Mesendoderm (in vitro differentiated cells): Measurements from ENCODE around the gene KCNMB3.

Experiments used
- DNase-seq: peaks from one replicate; pipeline ENCODE4 v3.0.0; 2013
- H2AK5ac ChIP-seq: 2 replicates; pipeline ENCODE4 v1.6.1; 2013; ENCODE audit warnings: low read length, inconsistent platforms
- H2BK120ac ChIP-seq: 2 replicates; pipeline ENCODE4 v1.6.1; 2013; ENCODE audit warnings: low read depth, mild to moderate bottlenecking, low read length, moderate library complexity, mixed read lengths
- H2BK15ac ChIP-seq: replicated peaks from 2 replicates; pipeline ENCODE4 v1.6.1; 2013; ENCODE audit warnings: low read depth, mild to moderate bottlenecking, moderate library complexity
- H2BK5ac ChIP-seq: 2 replicates; pipeline ENCODE4 v1.6.1; 2013; ENCODE audit warnings: low read length, inconsistent platforms
- H3K18ac ChIP-seq: 2 replicates; pipeline ENCODE4 v1.6.1; 2013; ENCODE audit warnings: mild to moderate bottlenecking, low read length, mixed read lengths
- H3K23ac ChIP-seq: one replicate; pipeline ENCODE4 v1.6.1; 2013; ENCODE audit warnings: low read length
- H3K27ac ChIP-seq: 2 replicates; pipeline ENCODE4 v1.5.1; 2013; ENCODE audit warnings: low read depth, mild to moderate bottlenecking, inconsistent platforms, low read length, moderate library complexity
- H3K27me3 ChIP-seq: 2 replicates; pipeline ENCODE4 v1.6.1; 2013; ENCODE audit warnings: low read length, control low read depth, mild to moderate bottlenecking, inconsistent platforms; ENCODE audit not compliant: insufficient read depth, poor library complexity
- H3K36me3 ChIP-seq: 2 replicates; pipeline ENCODE4 v1.6.1; 2013; ENCODE audit warnings: low read length, inconsistent platforms; ENCODE audit not compliant: control insufficient read depth, insufficient read depth
- H3K4ac ChIP-seq: one replicate; pipeline ENCODE4 v1.6.1; 2013; ENCODE audit warnings: low read depth, mild to moderate bottlenecking, low read length, moderate library complexity
- H3K4me1 ChIP-seq: 2 replicates; pipeline ENCODE4 v1.6.1; 2013; ENCODE audit warnings: low read depth, low read length, inconsistent platforms; ENCODE audit not compliant: control insufficient read depth
- H3K4me2 ChIP-seq: 2 replicates; pipeline ENCODE4 v1.6.1; 2013; ENCODE audit warnings: low read length
- H3K4me3 ChIP-seq: 2 replicates; pipeline ENCODE4 v1.5.1; 2013; ENCODE audit warnings: mild to moderate bottlenecking, low read length
- H3K56ac ChIP-seq: one replicate; pipeline ENCODE4 v1.6.1; 2013; ENCODE audit warnings: low read length
- H3K79me1 ChIP-seq: 2 replicates; pipeline ENCODE4 v1.6.1; 2013; ENCODE audit warnings: low read length, inconsistent platforms
- H3K79me2 ChIP-seq: 2 replicates; pipeline ENCODE4 v1.6.1; 2013; ENCODE audit warnings: mild to moderate bottlenecking, low read length; ENCODE audit not compliant: control insufficient read depth, insufficient read depth
- H3K9ac ChIP-seq: 2 replicates; pipeline ENCODE4 v1.6.1; 2013; ENCODE audit warnings: low read length, inconsistent platforms
- H4K5ac ChIP-seq: one replicate; pipeline ENCODE4 v1.6.1; 2013; ENCODE audit warnings: low read length
- H4K8ac ChIP-seq: one replicate; pipeline ENCODE4 v1.6.1; 2013; ENCODE audit warnings: low read depth, mild to moderate bottlenecking, control low read depth, low read length, moderate library complexity
- WGBS: extraction: QIAGEN DNeasy Blood & Tissue Kit; methylation state at CpG from one replicate; pipeline ENCODE4 v1.1.7; 2013; ENCODE audit warnings: low lambda C conversion rate, missing lambda C conversion rate; ENCODE audit not compliant: insufficient coverage; ENCODE audit errors: extremely low coverage; 5-methylcytosine and 5-hydroxymethylcytosine counted together

Gene KCNMB3

GRCh38 chr3:179289295-179289694 is 38.4 kb upstream of the KCNMB3 start:
- Histone ChIP-seq H3K27ac (no peak overlapping the region), H3K4me2 (no peak overlapping the region), H3K79me2 (no peaks in the 10 kb centered on the region), H2BK5ac (no peak overlapping the region), H2BK120ac (no peak overlapping the region), H3K36me3 (no peaks in the 10 kb centered on the region), H3K56ac (no peak overlapping the region), H3K4me3 (no peak overlapping the region), H3K9ac (no peak overlapping the region), H2BK15ac (no peak overlapping the region), H3K4ac (no peak overlapping the region), H4K8ac (no peak overlapping the region), H4K5ac (no peak overlapping the region), H3K4me1 (no peaks in the 10 kb centered on the region), H3K18ac (no peak overlapping the region), H3K23ac (no peak overlapping the region), H2AK5ac (no peak overlapping the region), H3K27me3 (no peaks in the 10 kb centered on the region), H3K79me1 (no peaks in the 10 kb centered on the region)
- WGBS: no CpG with 5 or more reads among the region's 3 CpGs
- no peak for DNase-seq

- H3K36me3 ChIP-seq: no peaks in the 10 kb centered on the region
- WGBS: no CpG with 5 or more reads among the region's 4 CpGs
- H3K4me2 ChIP-seq: no peak overlapping the region
- no peak overlapping the region for H3K56ac ChIP-seq
- no peak overlapping the region for H3K27ac ChIP-seq
- H3K18ac ChIP-seq: no peak overlapping the region
- H4K8ac ChIP-seq: no peak overlapping the region
- H3K79me2 ChIP-seq: no peaks in the 10 kb centered on the region
- H2BK5ac ChIP-seq: no peak overlapping the region
- no peak overlapping the region for H3K23ac ChIP-seq
- H3K4me1 ChIP-seq: no peaks in the 10 kb centered on the region
- H3K9ac ChIP-seq: no peak overlapping the region
- no peak overlapping the region for H2AK5ac ChIP-seq
- H3K4me3 ChIP-seq: no peak overlapping the region
- no peak overlapping the region for H4K5ac ChIP-seq
- no peak overlapping the region for H3K4ac ChIP-seq
- H2BK120ac ChIP-seq: no peak overlapping the region
- H2BK15ac ChIP-seq: no peak overlapping the region
- peak; percentile 62 for DNase-seq
- no peaks in the 10 kb centered on the region for H3K27me3 ChIP-seq
- H3K79me1 ChIP-seq: no peaks in the 10 kb centered on the region
These were observed 37.9 kb upstream of the KCNMB3 start for GRCh38 chr3:179288845-179289244.

- Histone ChIP-seq H3K56ac (no peak overlapping the region), H3K23ac (no peak overlapping the region), H3K79me2 (no peaks in the 10 kb centered on the region), H2BK15ac (no peak overlapping the region), H3K18ac (no peak overlapping the region), H2AK5ac (no peak overlapping the region), H4K8ac (no peak overlapping the region), H2BK5ac (no peak overlapping the region), H3K27me3 (no peaks in the 10 kb centered on the region), H3K36me3 (no peaks in the 10 kb centered on the region), H3K27ac (no peak overlapping the region), H3K9ac (no peak overlapping the region), H3K4me3 (no peak overlapping the region), H4K5ac (no peak overlapping the region), H2BK120ac (no peak overlapping the region), H3K79me1 (no peaks in the 10 kb centered on the region), H3K4me2 (no peak overlapping the region), H3K4ac (no peak overlapping the region), H3K4me1 (no peaks in the 10 kb centered on the region)
- no peak for DNase-seq
- WGBS: no CpG with 5 or more reads among the region's 6 CpGs
These were observed 35.4 kb upstream of the KCNMB3 start for GRCh38 chr3:179286331-179286730.

GRCh38 chr3:179281825-179282224 is 30.9 kb upstream of the KCNMB3 start:
- Histone ChIP-seq H3K27me3 (no peaks in the 10 kb centered on the region), H3K56ac (no peak overlapping the region), H3K36me3 (no peaks in the 10 kb centered on the region), H2BK15ac (no peak overlapping the region), H3K4me2 (no peak overlapping the region), H2BK120ac (no peak overlapping the region), H4K8ac (no peak overlapping the region), H3K4me3 (no peak overlapping the region), H4K5ac (no peak overlapping the region), H3K18ac (no peak overlapping the region), H3K79me1 (no peaks in the 10 kb centered on the region), H3K9ac (no peak overlapping the region), H3K79me2 (no peaks in the 10 kb centered on the region), H3K4me1 (no peaks in the 10 kb centered on the region), H3K4ac (no peak overlapping the region), H2AK5ac (no peak overlapping the region), H3K23ac (no peak overlapping the region), H3K27ac (no peak overlapping the region), H2BK5ac (no peak overlapping the region)
- no peak for DNase-seq
- WGBS: no CpG with 5 or more reads among the region's 3 CpGs

- Histone ChIP-seq H3K56ac (no peak overlapping the region), H2BK15ac (no peak overlapping the region), H3K23ac (no peak overlapping the region), H3K4me1 (no peaks in the 10 kb centered on the region), H3K9ac (no peak overlapping the region), H3K4me3 (no peak overlapping the region), H3K36me3 (no peaks in the 10 kb centered on the region), H4K5ac (no peak overlapping the region), H3K4ac (no peak overlapping the region), H3K18ac (no peak overlapping the region), H3K27me3 (no peaks in the 10 kb centered on the region), H2AK5ac (no peak overlapping the region), H2BK5ac (no peak overlapping the region), H3K27ac (no peak overlapping the region), H2BK120ac (no peak overlapping the region), H3K79me1 (no peaks in the 10 kb centered on the region), H4K8ac (no peak overlapping the region), H3K4me2 (no peak overlapping the region), H3K79me2 (no peaks in the 10 kb centered on the region)
- WGBS: no CpG with 5 or more reads among the region's 1 CpG
- no peak for DNase-seq
These were observed 28.9 kb upstream of the KCNMB3 start for GRCh38 chr3:179279837-179280236.

GRCh38 chr3:179278932-179279693 is 28.2 kb upstream of the KCNMB3 start:
- Histone ChIP-seq H3K4ac (no peak overlapping the region), H3K36me3 (no peaks in the 10 kb centered on the region), H3K4me2 (no peak overlapping the region), H3K9ac (no peak overlapping the region), H4K5ac (no peak overlapping the region), H3K27me3 (no peaks in the 10 kb centered on the region), H3K4me3 (no peak overlapping the region), H3K56ac (no peak overlapping the region), H3K4me1 (no peaks in the 10 kb centered on the region), H3K79me2 (no peaks in the 10 kb centered on the region), H3K27ac (no peak overlapping the region), H2BK5ac (no peak overlapping the region), H2BK15ac (no peak overlapping the region), H2BK120ac (no peak overlapping the region), H3K79me1 (no peaks in the 10 kb centered on the region), H2AK5ac (no peak overlapping the region), H3K23ac (no peak overlapping the region), H4K8ac (no peak overlapping the region), H3K18ac (no peak overlapping the region)
- DNase-seq: no peak
- WGBS: no CpG with 5 or more reads among the region's 4 CpGs
